KMS-11 (cell line): Measurements from ENCODE around the gene CD163L1.
"Not testable (repeated sequence)": the region's sequence is repeated elsewhere in the genome, so short reads cannot be mapped to it uniquely, and the experiment has no call there.

Experiments
- H2AFZ ChIP-seq: fragments of 200-600 bp; sonication (generic); 2 replicates; pipeline ENCODE4 v1.6.1; 2016; ENCODE audit warnings: antibody characterized with exemption, mixed run types, low read depth
- H3K27ac ChIP-seq: fragments of 200-600 bp; sonication (generic); 2 replicates; pipeline ENCODE4 v1.6.1; 2016; ENCODE audit warnings: mild to moderate bottlenecking, mixed run types
- H3K27me3 ChIP-seq: fragments of 200-600 bp; sonication (generic); 2 replicates; pipeline ENCODE4 v1.6.1; 2017; ENCODE audit warnings: mild to moderate bottlenecking, low read depth, mixed run types, moderate library complexity; ENCODE audit not compliant: insufficient read depth
- H3K36me3 ChIP-seq: fragments of 200-600 bp; sonication (generic); 2 replicates; pipeline ENCODE4 v1.6.1; 2017; ENCODE audit warnings: mild to moderate bottlenecking, mixed run types; ENCODE audit not compliant: insufficient read depth
- H3K4me1 ChIP-seq: fragments of 200-600 bp; sonication (generic); 2 replicates; pipeline ENCODE4 v1.6.1; 2016; ENCODE audit warnings: mild to moderate bottlenecking, low read depth, mixed run types; ENCODE audit not compliant: poor library complexity, severe bottlenecking
- H3K4me2 ChIP-seq: fragments of 200-600 bp; sonication (generic); 2 replicates; pipeline ENCODE4 v1.7.0; 2016; ENCODE audit warnings: mild to moderate bottlenecking, mixed run types
- H3K4me3 ChIP-seq: fragments of 200-600 bp; sonication (generic); IDR thresholded peaks from 2 replicates; pipeline ENCODE4 v1.6.1; 2017; ENCODE audit warnings: low read depth, low read length, mixed read lengths; ENCODE audit not compliant: insufficient read depth
- H3K79me2 ChIP-seq: fragments of 200-600 bp; sonication (generic); 2 replicates; pipeline ENCODE4 v1.6.1; 2016; ENCODE audit warnings: low read depth, mixed run types; ENCODE audit not compliant: insufficient read depth
- H3K9ac ChIP-seq: fragments of 200-600 bp; sonication (generic); 2 replicates; pipeline ENCODE4 v1.6.1; 2016; ENCODE audit warnings: mild to moderate bottlenecking, mixed run types
- H4K20me1 ChIP-seq: fragments of 200-600 bp; sonication (generic); 2 replicates; pipeline ENCODE4 v1.6.1; 2016; ENCODE audit warnings: mild to moderate bottlenecking, mixed run types; ENCODE audit not compliant: insufficient read depth
- CTCF ChIP-seq: fragments of 200-600 bp; sonication (generic); conservative IDR thresholded peaks from 2 replicates; pipeline ENCODE4 v1.6.1; 2017; ENCODE audit warnings: low read depth, mild to moderate bottlenecking, antibody characterized with exemption, low read length, moderate library complexity, mixed read lengths

The CD163L1 gene

GRCh38 chr12:7339675-7340074, 104.3 kb downstream of the CD163L1 start:
- no peak overlapping the region for H3K27ac ChIP-seq
- H2AFZ ChIP-seq = no peak overlapping the region
- H3K4me1 ChIP-seq = no peaks in the 10 kb centered on the region
- H3K79me2 ChIP-seq = no peaks in the 10 kb centered on the region
- H3K4me3 ChIP-seq = no peak overlapping the region
- no peaks in the 10 kb centered on the region for H4K20me1 ChIP-seq
- H3K27me3 ChIP-seq = no peaks in the 10 kb centered on the region
- TF ChIP-seq CTCF = no peak
- H3K4me2 ChIP-seq = no peak overlapping the region
- H3K9ac ChIP-seq = no peak overlapping the region
- H3K36me3 ChIP-seq = no peaks in the 10 kb centered on the region

- not testable (repeated sequence) for H3K36me3 ChIP-seq, H3K9ac ChIP-seq, H3K27me3 ChIP-seq, H3K79me2 ChIP-seq, H3K4me2 ChIP-seq, H4K20me1 ChIP-seq, H3K27ac ChIP-seq, H3K4me3 ChIP-seq, H2AFZ ChIP-seq, H3K4me1 ChIP-seq
These were observed 106.2 kb downstream of the CD163L1 start for GRCh38 chr12:7337790-7338189.

DNA sequence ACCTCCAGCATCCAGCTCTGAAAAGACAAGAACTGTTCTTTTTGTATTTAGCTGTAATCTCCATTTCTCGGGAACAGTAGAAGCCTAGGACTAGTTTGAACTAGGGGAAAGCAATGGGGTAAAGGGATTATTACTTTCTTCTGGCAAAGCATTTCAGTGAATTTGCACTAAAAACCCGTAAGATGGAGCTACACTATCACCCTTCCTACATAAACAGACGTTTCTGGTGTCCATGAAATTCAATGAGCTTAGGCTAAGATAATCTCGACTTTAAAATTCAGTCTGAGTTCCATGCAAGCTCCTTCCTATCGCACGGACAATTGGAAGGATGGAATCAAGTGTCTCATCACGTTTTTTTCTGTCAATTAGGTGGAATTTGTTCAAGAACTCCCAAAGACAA, 116.0 kb downstream of the CD163L1 start:
- Histone ChIP-seq H3K4me2 (no peak overlapping the region), H3K36me3 (no peaks in the 10 kb centered on the region), H3K79me2 (no peaks in the 10 kb centered on the region), H2AFZ (no peak overlapping the region), H3K4me3 (no peak overlapping the region), H3K9ac (no peak overlapping the region), H3K4me1 (no peaks in the 10 kb centered on the region), H3K27me3 (no peaks in the 10 kb centered on the region), H3K27ac (no peak overlapping the region), H4K20me1 (no peaks in the 10 kb centered on the region)
- no peak for TF ChIP-seq CTCF

DNA sequence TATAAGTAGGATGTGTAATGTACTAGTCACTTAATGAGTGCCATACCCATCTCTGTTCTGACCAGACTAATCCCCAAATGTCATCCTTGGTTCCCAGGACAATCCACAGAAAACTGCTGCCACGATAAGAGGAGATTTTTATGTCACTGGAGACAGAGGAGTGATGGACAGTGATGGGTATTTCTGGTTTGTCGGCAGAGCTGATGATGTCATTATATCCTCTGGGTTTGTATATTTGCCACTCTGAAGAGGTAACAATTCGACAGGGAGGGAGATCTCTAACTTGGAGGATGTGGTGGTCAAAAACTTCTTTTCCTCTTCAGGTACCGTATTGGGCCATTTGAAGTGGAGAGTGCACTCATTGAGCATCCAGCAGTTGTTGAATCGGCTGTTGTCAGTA, 119.8 kb downstream of the CD163L1 start:
- Histone ChIP-seq H3K27ac (no peak overlapping the region), H3K27me3 (no peaks in the 10 kb centered on the region), H4K20me1 (no peaks in the 10 kb centered on the region), H3K4me1 (no peaks in the 10 kb centered on the region), H3K9ac (no peak overlapping the region), H3K4me3 (no peak overlapping the region), H3K4me2 (no peak overlapping the region), H3K36me3 (no peaks in the 10 kb centered on the region), H3K79me2 (no peaks in the 10 kb centered on the region), H2AFZ (no peak overlapping the region)
- no peak for TF ChIP-seq CTCF

DNA sequence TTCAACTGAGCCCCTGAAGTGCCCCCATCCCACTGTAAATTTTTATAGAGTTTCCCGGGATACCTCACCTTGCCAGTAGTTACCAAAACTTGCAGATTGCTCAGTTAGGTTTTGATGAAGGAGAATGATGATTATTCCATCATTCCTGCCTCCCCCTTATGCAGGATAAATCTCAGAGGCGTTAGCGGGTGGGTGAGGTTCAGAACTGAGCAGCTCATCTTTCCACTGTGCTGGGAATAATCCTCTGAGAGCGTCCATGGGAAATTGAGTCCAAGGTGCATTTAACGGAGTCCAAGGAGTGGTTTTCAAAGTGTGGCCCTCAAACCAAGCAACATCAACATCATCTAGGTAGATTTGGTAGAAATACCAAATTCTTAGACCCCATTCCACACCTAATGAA, 121.4 kb downstream of the CD163L1 start:
- no peaks in the 10 kb centered on the region for H3K36me3 ChIP-seq
- no peaks in the 10 kb centered on the region for H4K20me1 ChIP-seq
- H3K9ac ChIP-seq = no peak overlapping the region
- H2AFZ ChIP-seq = no peak overlapping the region
- no peak overlapping the region for H3K27ac ChIP-seq
- no peak overlapping the region for H3K4me3 ChIP-seq
- no peaks in the 10 kb centered on the region for H3K27me3 ChIP-seq
- no peaks in the 10 kb centered on the region for H3K79me2 ChIP-seq
- H3K4me2 ChIP-seq = no peak overlapping the region
- no peaks in the 10 kb centered on the region for H3K4me1 ChIP-seq
- no peak for TF ChIP-seq CTCF
